Panc1 (cell line): Measurements from ENCODE around the gene DHRS4L2. TPM values are rescaled to one million over a fixed set of nuclear protein-coding genes. Genes with fewer than 3 reads are reported as not detected.
"Not testable (repeated sequence)": the region's sequence is repeated elsewhere in the genome, so short reads cannot be mapped to it uniquely, and the experiment has no call there.

ENCODE experiments used
- ATAC-seq: fragments of 200-7000 bp; cut with Tn5 transposase; 2 replicates; pipeline ENCODE4 v1.9.1; 2020; ENCODE audit warnings: mild to moderate bottlenecking, moderate library complexity
- BruUV-seq: library from RNA; stranded (reverse); fragments of 400-500 nt; replicated peaks from 2 replicates; lab custom pipeline; 2021; lab: Mats Ljungman, UMichigan
- CTCF ChIA-PET: fragments of 300-600 bp; sonication (Branson Sonifier 250); formaldehyde crosslinking; loops from one replicate; lab custom pipeline; 2022; ENCODE audit warnings: antibody characterized with exemption; lab: Charles Lee
- POLR2A ChIA-PET: fragments of 300-600 bp; sonication (Branson Sonifier 250); formaldehyde crosslinking; loops from one replicate; lab custom pipeline; 2022; ENCODE audit warnings: antibody characterized with exemption; lab: Charles Lee
- DNase-seq: peaks from one replicate; pipeline ENCODE4 v3.0.0-alpha.2; 2010; ENCODE audit warnings: low read depth, low spot score
- H3K27ac ChIP-seq: 2 replicates; pipeline ENCODE4 v1.5.1; 2011; ENCODE audit warnings: mild to moderate bottlenecking, low read length, inconsistent platforms
- H3K27me3 ChIP-seq: fragments of 200-500 bp; sonication (Bioruptor generic); 2 replicates; pipeline ENCODE4 v1.6.0; 2014; ENCODE audit warnings: low read length, inconsistent platforms; ENCODE audit not compliant: control insufficient read depth, insufficient read depth
- H3K36me3 ChIP-seq: fragments of 200-500 bp; sonication (Bioruptor generic); 2 replicates; pipeline ENCODE4 v1.5.1; 2014; ENCODE audit warnings: inconsistent platforms, mild to moderate bottlenecking, low read length, moderate library complexity; ENCODE audit not compliant: control insufficient read depth, insufficient read depth
- H3K4me1 ChIP-seq: 2 replicates; pipeline ENCODE4 v1.5.1; 2011; ENCODE audit warnings: inconsistent platforms, mild to moderate bottlenecking, low read length, moderate library complexity; ENCODE audit not compliant: control insufficient read depth, insufficient read depth
- H3K4me3 ChIP-seq, 2 experiments: 2 replicates each; pipeline ENCODE4 v1.5.1; 2011 to 2012; ENCODE audit warnings: low read depth in 2 of 2, low read length in 2 of 2, mild to moderate bottlenecking in 2 of 2, inconsistent platforms in 1 of 2, moderate library complexity in 1 of 2
- H3K9me3 ChIP-seq: fragments of 200-500 bp; sonication (Bioruptor generic); 2 replicates; pipeline ENCODE4 v1.5.1; 2014; ENCODE audit warnings: low read depth, mild to moderate bottlenecking, inconsistent platforms, low read length, moderate library complexity; ENCODE audit not compliant: control insufficient read depth, insufficient read depth
- in situ Hi-C: cut with HindIII; loops from 2 replicates; pipeline ENCODE4 v1.10.0; 2016; ENCODE audit warnings: low sequenced_read_pairs, low pct_unique_long_range_greater_than_20kb
- intact Hi-C: fragments of 100-400 bp; cut with micrococcal nuclease; formaldehyde crosslinking; loops from one replicate; pipeline ENCODE4 v1.10.0; 2022; ENCODE audit not compliant: unreplicated experiment
- total RNA-seq: library from RNA; stranded (reverse); gene quantifications from one replicate; pipeline ENCODE4 v1.2.1, GENCODE V29; 2021; ENCODE audit not compliant: unreplicated experiment

The DHRS4L2 gene
- total RNA-seq, 1 experiment from 2014 or later = 8.0 TPM

DNA sequence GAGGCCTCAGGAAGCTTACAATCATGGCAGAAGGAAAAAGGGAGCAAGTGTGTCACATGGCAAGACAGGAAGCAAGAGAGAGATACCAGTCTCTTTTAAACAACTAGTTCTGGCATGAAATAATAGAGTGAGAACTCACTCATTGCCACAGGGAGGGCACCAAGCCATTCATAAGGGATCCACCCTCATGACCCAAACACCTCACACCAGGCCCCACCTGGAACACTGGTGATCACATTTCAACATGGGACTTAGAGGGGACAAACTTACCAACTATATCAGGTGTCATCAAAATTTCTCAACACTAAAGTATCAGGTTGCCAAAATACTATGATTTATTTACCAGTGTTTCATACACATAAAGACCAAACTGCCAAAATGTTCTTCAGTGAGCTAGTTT is 7.3 kb downstream of the DHRS4L2 start:
- POLR2A ChIA-PET, H3K4me3 ChIP-seq, ATAC-seq, intact Hi-C loops, H3K36me3 ChIP-seq, H3K4me1 ChIP-seq, DNase-seq, H3K9me3 ChIP-seq, BruUV-seq, H3K27me3 ChIP-seq, in situ Hi-C loops, H3K27ac ChIP-seq: not testable (repeated sequence)
- CTCF ChIA-PET = interaction anchor here (0.7 kb wide), 1 partner anchor 364 kb away, joined by 3 read pairs; no protein-coding TSS in a partner anchor

DNA sequence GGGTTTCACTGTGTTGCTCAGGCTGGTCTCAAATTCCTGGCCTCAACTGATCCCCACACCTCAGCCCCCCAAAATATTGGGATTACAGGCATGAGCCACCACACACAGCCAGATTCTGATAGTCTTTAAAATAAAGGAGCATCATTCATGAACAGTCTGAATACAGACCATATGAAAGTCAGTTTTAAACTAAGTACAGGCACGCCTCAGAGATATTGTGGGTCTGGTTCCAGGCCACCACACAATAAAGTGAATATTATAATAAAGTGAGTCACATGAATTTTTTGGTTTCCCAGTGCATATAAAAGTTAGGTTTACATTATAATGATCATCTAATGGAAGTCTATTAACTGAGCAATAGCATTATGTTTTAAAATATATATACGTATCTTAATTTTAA is 8.1 kb downstream of the DHRS4L2 start:
- H3K4me1 ChIP-seq, BruUV-seq, H3K9me3 ChIP-seq, DNase-seq, in situ Hi-C loops, CTCF ChIA-PET, H3K36me3 ChIP-seq, H3K4me3 ChIP-seq, ATAC-seq, H3K27me3 ChIP-seq, H3K27ac ChIP-seq, intact Hi-C loops, POLR2A ChIA-PET: not testable (repeated sequence)

DNA sequence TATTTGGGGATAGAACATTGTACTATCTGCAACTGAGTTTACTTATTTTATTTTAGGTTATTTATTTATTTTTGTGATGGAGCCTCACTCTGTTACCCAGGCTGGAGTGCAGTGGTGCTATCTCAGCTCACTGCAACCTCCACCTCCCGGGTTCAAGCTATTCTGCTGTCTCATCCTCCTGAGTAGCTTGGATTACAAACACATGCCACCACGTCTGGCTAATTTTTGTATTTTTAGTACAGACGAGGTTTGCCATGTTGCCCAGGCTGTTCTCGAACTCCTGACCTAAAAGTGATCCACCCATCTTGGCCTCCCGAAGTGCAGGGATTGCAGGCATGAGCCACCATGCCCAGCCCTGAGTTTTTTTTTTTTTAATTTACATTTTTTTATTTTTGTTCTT is 10.9 kb downstream of the DHRS4L2 start:
- BruUV-seq, in situ Hi-C loops, DNase-seq, H3K4me3 ChIP-seq, H3K4me1 ChIP-seq, H3K27ac ChIP-seq, H3K27me3 ChIP-seq, H3K36me3 ChIP-seq, intact Hi-C loops, ATAC-seq, POLR2A ChIA-PET, H3K9me3 ChIP-seq, CTCF ChIA-PET: not testable (repeated sequence)

DNA sequence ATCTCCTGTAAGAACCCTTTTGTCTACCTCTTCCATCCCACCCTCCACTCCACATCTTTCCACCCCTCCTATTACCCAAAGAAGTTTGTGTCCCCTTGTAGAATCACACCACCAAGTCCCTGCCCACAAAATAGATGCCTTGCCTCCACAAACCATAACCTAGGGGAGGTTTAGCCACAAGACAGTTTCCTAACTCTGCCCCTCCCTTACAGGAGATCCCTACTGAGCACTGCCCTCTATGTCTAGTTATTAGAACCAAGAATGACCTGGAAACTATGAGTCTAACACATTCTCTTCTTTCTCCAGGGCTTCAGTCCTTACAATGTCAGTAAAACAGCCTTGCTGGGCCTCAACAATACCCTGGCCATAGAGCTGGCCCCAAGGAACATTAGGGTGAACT is 12.3 kb downstream of the DHRS4L2 start:
- DNase-seq, intact Hi-C loops, H3K36me3 ChIP-seq, H3K4me3 ChIP-seq, H3K27me3 ChIP-seq, POLR2A ChIA-PET, ATAC-seq, BruUV-seq, H3K9me3 ChIP-seq, in situ Hi-C loops, H3K27ac ChIP-seq, CTCF ChIA-PET, H3K4me1 ChIP-seq: not testable (repeated sequence)

DNA sequence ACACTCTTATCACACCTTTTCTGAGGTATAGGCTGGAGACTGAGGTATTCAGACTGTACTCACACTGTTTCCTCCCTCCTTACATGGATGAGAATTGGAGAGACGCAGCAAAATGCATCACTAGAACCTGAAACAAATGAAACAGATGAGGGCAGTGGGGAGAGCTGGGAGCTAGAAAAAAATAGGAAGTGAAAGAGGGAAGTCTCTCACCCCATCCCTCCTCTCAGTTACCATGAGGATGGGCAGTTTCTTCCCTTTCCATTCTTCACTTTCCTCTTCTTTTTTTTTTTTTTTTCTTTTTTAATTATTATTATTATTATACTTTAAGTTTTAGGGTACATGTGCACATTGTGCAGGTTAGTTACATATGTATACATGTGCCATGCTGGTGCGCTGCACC is 12.9 kb downstream of the DHRS4L2 start:
- POLR2A ChIA-PET, H3K27me3 ChIP-seq, H3K4me3 ChIP-seq, H3K27ac ChIP-seq, CTCF ChIA-PET, in situ Hi-C loops, intact Hi-C loops, H3K9me3 ChIP-seq, BruUV-seq, ATAC-seq, H3K4me1 ChIP-seq, H3K36me3 ChIP-seq, DNase-seq: not testable (repeated sequence)

DNA sequence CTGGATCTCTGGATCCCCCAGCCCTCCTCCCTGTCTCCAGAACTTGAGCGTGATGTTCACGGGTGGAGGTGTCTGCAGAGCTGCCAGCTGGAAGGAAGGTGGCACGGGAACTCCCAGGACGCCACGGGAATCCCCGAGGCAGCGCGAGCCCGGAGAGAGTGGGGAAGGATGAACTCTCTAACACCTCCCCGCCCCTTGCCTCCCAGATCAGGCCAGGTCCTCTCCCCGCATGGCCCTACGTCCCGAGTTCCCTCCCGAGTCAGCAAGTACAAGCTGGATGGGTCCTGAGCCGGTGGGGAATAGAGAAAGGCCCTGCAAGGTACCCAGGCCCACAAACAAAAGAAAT is 17.7 kb downstream of the DHRS4L2 start:
- CTCF ChIA-PET, DNase-seq, H3K27ac ChIP-seq, intact Hi-C loops, POLR2A ChIA-PET, H3K4me1 ChIP-seq, in situ Hi-C loops, H3K36me3 ChIP-seq, BruUV-seq, H3K9me3 ChIP-seq, H3K27me3 ChIP-seq: not testable (repeated sequence)
- H3K4me3 ChIP-seq = peak overlapping the region; percentile 29 to 30
- peak; percentile 64 for ATAC-seq

DNA sequence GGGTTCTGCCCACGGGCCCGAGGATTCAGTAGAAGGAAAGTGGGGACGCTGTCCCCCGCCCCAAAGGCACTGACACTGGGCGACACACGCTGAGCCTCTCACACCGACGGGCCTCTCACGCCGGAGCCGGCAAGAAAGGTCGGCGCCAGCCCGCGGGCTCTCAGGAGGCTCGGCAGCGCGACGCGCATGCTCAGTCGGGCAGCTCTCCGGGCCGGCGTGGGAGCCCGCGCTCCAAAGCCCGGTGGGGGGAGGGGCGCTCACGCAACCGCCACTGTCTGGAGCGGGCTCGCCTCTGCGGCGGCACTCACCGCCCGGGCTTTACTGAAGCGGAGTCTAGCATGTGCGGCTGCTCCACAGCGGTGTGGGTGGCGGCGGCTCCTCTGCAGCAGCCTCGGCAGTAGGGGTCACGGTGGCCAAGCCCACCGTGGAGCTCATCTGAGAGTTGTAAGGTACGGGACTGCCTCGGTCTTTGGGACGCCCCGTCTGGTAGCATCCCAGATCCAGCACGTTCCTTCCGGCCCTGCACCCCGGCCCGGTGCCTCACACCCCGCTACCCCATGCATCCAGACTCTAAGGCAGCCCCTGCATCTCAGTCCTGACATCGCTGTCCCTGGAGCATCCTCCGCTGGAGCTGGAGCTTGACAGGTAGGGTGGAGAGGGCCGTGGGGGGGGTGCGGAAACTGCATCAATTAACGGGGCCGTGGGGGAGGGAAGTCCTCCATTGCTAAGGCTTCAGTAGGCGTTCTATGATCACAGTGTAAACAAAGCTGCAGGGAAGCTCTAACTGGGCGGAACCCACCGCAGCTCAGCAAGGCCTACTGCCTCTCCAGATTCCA is 18.3 kb downstream of the DHRS4L2 start:
- H3K27ac ChIP-seq, in situ Hi-C loops, POLR2A ChIA-PET: not testable (repeated sequence)

More for the DNA sequence above, 18.3 kb downstream of the DHRS4L2 start:
- H3K4me3 ChIP-seq = peak overlapping the region; percentile 29 to 30
- H3K9me3 ChIP-seq, H3K27me3 ChIP-seq, intact Hi-C loops, H3K36me3 ChIP-seq, DNase-seq, BruUV-seq, CTCF ChIA-PET, H3K4me1 ChIP-seq: not testable (repeated sequence)
- peak; percentile 96 for ATAC-seq
